NOMO-1 treated with dmso at 0.1 percent for 144 hours (cell line): ENCODE data around the gene INTU.
"Not testable (repeated sequence)": the region's sequence is repeated elsewhere in the genome, so short reads cannot be mapped to it uniquely, and the experiment has no call there.

Experiments
- DNase-seq: peaks from one replicate; lab custom pipeline; 2025; ENCODE audit not compliant: unreplicated experiment; lab: John Stamatoyannopoulos, UW

Gene INTU

DNA sequence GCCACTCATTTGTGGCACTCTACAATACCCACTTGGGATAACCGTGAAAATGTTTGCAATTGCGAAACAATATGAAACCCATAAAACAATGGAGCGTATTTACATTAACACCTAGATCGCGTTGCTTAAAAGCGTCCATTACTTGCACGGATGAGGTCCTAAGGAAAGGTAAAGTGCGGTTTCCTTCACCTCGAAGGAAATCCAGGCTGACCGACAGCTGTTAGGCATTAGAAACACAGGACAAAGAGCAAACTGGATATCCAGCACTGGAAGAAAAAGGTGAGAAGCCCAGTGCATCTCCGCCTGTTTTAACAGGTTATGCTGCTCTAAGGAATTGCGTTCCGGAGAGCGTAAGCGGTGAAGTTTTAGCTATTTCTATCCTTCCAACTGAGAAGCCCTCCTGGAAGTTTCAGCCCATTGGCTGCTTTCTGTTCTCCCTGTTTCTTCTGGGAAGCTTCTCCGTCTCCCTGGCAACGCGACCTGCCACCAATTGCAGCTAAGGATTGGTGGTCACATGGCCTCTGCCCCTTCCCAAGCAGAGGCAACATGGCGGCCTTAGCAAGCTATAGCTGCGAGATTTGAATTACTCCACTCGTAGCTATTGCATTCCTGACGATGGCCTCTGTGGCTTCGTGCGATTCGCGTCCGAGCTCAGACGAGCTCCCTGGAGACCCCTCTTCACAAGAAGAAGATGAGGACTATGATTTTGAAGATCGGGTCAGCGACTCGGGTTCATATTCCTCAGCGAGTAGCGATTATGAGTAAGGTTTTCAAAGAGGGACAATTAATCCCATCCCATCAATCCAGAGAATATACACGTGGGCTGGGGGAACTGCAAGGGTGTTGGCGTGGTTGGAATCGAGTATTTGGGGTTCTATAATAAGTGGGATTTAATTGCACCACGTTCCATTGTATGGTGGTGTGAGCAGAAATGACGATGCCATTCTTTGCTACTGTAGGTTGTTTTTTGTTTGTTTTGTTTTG is at the start of gene INTU:
INTU (plus strand) TSS at position 538 of the 984 bp plus-strand sequence; CDS start at position 616, 78 bp downstream.
- no peak for DNase-seq

DNA sequence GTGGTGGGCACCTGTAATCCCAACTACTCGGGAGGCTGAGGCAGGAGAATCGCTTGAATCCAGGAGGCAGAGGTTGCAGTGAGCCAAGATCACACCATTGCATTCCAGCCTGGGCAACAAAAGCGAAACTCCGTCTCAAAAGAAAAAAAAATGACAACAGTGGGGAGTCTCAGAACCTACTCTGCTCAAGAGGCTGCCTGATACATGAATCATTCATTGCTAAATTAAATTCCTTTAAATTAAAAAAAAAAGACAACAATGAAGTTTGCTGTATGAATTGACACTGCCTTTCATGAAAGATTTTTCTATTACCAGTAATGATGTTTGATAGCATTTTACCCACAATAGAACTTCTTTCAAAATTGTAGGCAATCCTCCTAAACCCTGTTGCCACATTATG is 46.3 kb upstream of the INTU start:
- DNase-seq = not testable (repeated sequence)

DNA sequence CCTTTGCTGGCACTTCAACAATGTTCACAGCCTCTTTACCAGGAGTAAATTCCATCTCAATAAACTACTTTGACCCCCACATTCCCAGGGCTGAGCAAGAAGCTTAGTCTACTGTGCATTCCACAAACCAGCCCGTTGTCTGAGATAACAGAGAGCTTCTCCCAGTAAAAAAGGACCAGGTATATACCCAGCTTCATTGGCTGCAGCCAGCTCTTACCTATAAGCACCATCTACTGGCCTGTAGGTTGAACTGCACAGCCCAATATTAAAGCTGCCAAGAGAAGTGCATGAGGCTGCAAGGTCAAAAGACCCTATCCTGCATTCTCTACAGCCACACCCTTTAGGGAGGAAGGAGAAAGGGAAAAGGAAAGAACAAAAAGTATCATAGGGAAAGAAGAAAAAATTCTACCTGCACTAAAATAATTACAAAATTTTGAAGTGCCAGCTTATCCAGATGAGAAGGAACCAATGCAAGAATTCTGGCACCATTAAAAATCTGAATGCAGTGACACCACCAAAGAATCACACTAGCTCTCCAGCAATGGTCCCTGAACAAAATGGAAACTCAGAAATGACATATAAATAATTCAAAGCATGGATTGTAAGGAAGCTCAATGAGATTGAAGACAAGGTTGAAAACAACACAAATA is 45.7 kb upstream of the INTU start:
- DNase-seq = no peak

DNA sequence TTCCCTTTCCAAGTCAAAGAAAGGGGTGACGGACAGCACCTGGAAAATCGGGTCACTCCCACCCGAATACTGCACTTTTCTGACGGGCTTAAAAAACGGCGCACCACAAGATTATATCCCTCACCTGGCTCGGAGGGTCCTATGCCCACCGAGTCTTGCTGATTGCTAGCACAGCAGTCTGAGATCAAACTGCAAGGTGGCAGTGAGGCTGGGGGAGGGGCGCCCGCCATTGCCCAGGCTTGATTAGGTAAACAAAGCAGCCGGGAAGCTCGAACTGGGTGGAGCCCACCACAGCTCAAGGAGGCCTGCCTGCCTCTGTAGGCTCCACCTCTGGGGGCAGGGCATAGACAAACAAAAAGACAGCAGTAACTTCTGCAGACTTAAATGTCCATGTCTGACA is 43.6 kb upstream of the INTU start:
- not testable (repeated sequence) for DNase-seq

DNA sequence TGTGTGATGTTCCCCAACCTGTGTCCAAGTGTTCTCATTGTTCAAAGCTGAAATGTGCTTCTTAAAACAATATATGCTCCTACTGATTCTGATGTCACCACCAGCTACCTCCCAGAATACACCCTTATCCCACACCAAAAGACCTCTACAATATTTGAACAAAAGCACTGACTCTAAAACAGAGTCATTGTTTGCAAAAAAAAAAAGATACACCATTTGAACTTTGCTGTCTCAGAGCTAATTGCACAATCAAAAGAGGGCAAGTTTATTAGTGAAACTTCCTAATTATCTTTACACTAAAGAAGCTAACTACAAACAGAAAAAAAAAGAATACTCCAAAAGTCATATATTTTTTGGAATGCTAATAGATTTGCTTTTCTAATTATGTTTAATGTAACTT is 34.1 kb upstream of the INTU start:
- no peak for DNase-seq

DNA sequence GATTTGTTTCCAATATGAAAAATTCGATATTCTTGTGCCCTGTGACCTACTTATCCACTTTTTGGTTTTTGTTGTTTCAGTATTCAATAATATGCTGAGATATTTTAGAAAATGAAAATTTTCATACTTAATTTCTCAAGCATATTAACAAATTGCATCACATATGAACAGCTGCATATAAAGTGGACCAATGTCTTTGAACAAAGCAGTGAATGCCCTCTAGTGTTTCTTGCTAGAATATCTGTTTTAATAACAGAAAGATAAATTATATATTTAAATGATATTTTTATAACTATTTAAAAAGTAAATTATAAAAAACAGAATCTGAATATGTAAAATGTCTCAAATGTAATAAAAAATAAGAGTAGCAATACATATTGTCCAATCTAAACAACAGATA is 31.7 kb upstream of the INTU start:
- peak; percentile 3 for DNase-seq

DNA sequence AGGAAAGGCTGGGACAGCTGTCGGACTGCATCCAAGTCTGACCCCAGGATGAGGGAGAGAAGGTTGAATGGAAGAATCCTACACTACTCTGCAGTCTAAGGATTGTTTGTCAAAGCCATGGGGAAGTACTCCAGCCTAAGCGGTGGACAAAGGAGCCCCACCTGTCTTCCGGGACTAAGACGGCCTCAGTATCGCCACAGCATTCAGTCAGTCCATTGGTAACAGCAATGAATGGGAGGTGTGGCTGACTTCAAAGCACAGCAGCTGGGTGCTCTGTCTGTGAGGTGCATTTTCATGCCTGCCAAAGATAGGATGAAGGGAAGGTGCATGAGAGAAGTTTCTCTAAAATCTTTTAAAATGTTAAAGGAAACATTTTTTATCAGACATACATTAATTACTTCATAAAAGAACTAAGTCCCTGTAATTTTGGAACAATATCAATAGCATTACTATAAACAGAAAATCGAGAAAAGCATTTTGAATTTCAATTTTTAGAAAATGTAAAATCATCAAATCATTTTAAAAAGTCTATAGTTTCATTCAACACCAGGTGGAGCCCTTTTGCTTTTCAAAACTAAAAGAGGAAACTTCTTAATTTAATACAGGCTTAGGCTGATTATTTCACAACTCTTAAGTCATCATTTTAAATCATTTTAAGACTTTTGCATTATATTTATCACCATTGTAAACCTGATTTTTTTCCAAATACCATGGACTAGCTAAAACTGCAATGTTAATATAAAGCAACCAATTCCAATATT is 27.6 kb upstream of the INTU start:
- DNase-seq = peak; percentile 46

DNA sequence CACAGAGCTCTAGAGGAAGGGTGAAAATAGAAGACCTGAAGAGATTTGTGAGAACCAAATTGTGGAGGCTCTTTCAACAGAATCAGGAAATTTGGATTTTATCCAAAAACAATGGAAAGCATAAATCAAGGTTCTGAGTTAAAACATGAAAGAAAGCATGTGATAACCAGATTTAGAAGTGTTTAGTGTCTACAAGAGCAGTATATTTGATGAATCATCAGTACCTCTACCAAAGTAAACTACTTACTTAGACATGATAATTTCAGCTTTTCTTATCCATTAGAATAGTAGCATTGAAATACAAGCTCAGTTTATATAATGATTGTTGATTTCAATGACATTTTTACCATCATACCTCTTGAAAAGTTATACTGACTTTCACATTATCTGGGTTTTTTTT is 25.9 kb upstream of the INTU start:
- no peak for DNase-seq

DNA sequence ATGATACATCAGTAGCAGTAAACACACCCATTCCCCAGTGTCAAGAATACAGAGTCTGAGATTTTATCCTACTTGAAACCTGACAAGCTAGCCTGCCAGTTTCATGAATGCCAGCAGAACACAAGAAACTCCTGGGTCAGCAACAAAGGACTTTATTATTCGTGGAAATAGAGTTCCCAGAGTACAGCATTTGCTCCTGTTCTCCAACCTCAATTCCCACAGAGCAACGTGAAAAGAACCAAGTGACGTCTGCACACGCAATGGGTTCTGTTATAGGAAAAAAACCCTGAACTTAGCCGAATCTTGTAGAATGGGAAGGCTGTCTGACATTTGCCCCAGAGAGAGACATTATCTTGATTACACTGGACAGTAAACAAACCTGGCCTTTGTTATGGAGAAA is 23.3 kb upstream of the INTU start:
- DNase-seq = no peak

DNA sequence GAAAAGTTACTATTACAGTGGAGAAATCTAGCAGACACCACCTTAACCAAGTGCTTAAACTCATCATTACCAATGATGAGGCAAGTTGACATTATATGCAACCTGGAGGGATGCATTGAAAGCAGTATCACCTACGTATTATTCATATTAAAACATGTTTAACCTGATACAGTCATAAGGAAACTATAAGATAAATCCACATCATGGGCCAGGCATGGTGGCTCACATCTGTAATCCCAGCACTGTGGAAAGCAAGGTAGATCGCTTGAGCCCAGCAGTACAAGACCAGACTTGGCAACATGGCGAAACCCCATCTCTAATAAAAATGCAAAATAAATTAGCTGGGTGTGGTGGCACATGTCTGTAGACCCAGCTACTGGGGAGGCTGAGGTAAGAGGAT is 22.3 kb upstream of the INTU start:
- no peak for DNase-seq

DNA sequence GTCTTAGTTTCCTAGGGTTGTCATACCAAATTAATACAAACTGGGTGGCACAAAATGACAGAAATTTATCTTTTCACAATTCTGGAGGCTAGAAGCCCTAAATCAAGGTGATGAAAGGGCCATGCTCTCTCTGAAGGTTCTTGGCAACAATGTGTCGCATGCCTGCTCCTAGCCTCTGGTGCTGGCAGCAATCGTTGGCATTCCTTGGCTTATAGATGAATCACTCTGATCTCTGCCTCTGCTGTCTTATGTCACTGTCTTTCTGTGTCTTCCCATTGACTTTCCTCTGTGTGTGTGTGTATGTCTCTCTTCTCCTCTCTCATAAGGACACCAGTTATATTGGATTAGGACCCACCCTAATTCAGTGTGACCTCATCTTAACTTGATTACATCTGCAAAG is 15.9 kb upstream of the INTU start:
- DNase-seq = no peak

DNA sequence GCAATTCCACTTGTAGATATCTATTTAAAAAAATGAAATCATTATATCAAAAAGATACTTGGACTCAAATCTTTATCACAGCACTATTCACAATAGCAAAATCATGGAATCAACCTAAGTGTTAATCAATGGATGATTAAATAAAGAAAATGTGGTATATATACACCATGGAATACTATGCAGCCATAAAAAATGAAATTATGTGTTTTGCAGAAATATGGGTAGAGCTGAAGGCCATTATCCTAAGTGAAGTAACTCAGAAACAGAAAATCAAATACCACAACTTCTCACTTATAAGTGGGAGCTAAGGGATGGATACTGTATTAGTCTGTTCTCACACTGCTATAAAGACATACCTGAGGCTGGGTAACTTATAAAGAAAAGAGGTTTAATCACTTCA is 14.3 kb upstream of the INTU start:
- no peak for DNase-seq

DNA sequence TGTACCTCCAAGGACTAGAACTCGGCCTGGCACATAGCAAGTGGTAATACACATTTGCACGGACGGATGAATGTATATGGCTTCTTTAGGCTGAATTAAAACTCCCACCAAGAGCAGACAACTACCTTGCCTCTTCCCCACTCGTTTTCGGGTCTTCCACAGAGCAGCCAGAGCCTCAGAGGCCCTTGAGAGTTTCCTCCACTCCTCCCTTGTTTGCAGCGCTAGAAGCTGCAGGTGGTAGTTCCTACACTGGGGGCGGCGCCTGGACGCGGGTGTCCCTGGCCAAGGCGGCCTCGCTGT is 10.2 kb upstream of the INTU start:
- DNase-seq = no peak

DNA sequence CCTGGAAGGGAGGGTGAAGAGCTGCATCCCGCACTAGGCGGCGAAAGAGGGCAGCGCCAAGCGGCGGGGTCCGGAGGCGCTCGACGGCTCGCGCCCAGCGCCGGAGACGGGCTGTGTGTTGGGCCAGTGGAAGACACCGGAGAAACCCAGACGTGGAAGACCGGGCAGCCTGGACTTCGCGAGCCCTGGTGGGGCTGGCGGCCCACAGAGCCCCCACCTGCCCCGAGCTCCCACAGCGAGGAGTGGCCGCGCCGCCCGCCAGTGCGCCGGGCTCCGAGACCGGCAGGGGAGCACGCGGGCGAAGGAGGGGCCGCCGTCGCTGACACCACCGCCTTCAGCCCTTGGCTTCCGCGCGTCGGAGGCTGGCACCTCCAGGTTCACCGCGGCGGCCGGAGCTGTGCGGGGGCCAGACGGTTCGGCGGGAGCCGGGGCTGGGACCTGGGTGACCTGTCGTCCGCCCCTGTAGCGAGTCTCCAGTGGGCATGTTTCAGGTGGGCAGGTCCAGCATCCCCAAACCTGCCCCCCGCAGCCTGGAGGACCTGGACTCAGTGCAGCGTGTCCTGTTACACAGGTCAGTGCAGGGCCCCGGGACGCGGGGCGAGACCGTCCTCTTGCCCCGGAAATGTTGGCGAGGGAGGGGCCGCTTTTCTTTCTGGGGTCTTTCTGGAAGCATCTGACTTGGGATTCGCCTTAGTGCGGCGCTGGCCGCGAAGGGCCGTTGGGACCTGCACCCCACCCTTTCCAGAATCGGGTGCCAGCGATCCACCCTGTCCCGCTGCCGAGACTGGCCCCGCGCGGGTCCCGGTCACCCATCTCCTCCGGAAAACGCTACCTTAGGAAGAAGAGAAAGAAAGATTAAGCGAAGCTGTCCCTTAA is 9.6 kb upstream of the INTU start:
- no peak for DNase-seq

DNA sequence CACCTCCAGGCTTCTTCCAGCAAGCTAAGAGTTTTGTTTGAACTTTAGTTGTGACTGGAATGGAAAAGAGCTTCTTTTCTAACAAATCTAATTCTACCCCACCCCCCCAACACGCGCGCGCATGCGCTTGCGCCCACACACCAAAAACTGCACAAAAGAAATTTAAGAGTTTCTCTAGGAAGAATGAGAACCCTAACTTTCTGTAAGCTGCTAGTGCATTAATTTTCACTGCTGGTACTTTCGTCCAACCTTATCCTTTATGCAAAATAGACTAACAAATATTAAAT is 9.0 kb upstream of the INTU start:
- DNase-seq = no peak

DNA sequence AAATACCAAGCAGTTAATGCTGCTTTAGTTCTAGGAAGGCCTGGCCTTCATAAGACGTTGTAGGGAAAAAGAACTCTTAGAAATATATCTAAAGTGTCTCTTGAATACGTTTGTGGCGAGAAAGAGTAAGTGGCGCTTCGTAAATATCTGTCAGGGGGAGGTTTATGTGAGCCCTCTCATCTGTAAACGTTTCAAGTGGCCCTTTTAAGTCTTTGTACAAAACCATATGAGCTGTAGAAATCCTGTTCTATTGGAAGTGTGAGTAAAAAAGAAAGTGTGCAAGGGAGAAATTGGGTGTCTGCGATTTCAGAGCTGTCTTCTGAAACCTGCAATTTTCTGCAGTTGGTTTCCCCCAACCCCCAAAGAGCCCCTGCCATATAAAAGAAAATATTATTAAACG is 8.6 kb upstream of the INTU start:
- no peak for DNase-seq

DNA sequence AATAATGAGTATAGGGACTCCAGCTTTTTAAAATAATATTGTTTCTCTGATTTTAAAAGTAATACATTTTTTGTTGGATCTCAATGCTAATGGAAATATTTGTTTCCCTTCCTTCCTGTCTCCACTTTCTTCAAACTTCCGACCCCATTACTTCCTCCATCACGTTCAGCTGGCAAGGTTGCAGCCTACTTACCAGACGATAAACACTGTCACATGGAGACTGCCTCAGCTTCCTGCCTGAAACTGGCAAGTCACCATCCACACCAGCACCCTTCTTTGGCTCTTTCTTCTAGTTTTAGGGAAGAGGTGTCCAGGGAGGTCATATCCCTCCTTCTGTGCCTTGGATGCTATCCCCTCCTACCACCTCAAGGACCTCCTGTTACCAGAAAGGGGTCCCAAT is 3.4 kb upstream of the INTU start:
- DNase-seq = no peak

DNA sequence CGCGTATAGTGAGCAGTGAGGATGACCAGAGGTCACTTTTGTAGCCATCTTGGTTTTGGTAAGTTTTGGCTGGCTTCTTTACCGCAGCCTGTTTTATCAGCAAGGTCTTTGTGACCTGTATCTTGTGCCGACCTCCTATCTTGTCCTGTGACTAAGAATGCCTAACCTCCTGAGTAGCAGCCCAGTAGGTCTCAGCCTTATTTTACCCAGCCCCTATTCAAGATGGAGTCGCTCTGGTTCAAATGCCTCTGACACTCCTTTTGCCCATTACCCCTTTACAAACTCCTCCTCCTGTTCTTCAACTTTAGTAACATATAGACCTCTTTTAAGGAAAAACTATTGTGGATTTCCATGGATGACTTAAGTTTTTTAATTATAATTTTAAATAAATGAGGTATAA is 2.6 kb upstream of the INTU start:
- DNase-seq = no peak

DNA sequence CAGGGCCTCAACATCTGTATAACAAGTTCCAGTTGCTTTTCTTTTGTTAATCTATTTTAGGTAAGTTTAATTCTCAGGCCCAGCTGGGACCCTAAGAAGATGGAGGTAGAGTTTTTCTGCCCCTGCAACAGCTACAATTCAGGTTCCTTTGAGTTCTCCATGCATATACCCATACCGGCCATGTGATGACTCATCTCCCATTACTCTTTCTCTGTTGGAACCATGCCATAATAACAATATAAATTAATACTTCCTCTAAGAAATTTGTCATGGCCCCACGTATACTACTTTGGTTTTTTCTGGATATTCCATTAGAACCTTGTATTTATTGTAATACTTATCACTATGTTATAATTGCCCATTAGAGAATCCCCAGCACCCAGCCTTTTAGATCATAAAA is 1.3 kb upstream of the INTU start:
- DNase-seq = no peak

DNA sequence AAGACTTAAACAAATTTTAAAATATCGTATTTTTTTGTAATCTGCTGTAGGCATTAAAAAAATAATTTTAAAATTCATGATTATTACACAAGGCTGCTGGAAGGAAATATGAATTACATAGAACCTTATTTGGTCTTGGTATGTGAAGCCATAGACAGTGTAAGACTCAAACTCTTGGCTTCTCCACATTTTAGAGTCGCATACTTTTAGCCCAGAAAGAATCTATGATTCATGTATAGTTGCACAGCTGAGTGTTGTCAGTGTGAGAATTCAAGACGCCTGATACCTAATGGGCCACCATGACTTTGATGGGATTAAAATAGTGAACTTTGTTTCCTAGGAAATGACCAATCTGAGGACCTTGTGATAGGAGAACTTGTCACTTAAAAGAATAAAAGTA is 1.4 kb downstream of the INTU start:
- DNase-seq = no peak

DNA sequence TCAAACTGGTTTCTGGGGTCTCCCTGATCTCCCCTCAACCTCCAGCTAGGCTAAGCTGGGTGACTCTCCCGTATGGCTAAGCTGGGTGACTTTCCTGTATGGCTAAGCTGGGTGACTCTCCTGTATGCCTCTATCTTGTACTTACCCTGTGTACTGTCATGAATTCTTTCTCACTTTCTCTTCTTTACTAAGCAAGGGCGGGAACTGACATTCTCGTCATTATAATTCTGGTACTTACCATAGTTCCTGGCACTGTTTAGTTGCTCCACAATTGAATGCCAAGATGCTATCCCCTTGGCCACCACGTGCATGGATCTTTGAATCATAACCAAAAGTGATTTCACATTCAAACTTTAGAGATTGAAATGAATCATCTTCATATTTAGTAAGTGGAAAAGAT is 8.8 kb downstream of the INTU start:
- no peak for DNase-seq
